NCI-H146 treated with DMSO at 0.1 percent for 48 hours (cell line): Measurements from ENCODE around the gene TBL1XR1.
"Not testable (repeated sequence)": the region's sequence is repeated elsewhere in the genome, so short reads cannot be mapped to it uniquely, and the experiment has no call there.

Experiments
- DNase-seq: peaks from one replicate; lab custom pipeline; 2025; ENCODE audit not compliant: unreplicated experiment; lab: John Stamatoyannopoulos, UW

The TBL1XR1 gene

GRCh38 chr3:177034832-177035475 is 162.3 kb downstream of the TBL1XR1 start:
- no peak for DNase-seq

GRCh38 chr3:177026505-177027277 is 170.6 kb downstream of the TBL1XR1 start:
- DNase-seq = no peak

DNA sequence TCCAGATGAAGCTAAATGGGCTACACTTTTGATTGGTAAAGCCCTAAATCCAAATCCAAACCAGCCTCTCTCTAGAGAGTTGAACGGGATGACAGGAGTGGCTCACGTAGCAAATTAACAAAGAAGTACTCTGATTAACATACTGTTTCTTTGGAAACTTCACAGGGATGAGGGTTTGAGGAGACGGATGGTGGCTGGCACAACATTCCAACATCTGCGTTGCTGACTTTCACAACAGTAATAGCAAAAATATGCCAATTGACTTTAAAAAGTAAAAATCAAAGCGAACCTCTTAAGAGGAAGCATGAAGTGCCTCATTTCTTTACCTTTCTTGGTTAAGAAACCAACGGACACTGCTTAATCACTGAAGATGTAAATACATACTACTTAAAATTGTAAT is 181.4 kb downstream of the TBL1XR1 start:
- DNase-seq = no peak

- DNase-seq = no peak
These were observed 183.5 kb downstream of the TBL1XR1 start for GRCh38 chr3:177013681-177014280.

DNA sequence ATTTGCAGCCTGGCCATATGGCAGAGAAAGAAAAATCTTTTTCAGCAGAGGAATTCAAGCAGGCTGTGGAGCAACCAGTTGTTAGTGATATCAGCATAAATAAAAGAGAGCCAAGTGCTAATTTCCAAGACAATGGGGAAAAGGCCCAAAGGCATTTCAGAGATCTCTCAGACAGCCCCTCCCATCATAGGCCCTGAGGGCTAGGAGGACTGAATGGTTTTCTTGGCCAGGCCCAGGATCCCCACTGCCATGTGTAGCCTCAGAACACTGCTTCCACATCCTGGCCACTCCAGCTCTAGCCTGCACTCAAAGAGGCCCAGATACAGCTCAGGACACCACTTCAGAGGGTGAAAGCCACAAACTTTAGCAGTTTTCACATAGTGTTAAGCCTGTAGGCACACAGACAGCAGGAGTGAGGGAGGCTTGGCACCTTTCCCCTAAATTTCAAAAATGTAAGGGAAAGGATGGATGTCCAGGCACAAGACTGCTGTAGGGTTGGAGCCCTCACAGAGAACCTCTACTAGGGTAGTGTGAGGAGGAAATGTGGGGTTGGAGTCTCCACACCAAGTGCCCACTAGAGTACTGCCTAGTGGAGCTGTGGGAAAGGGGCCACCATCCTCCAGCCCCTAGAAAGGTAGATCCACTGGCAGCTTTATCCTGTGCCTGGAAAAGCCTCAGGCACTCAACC is 191.4 kb downstream of the TBL1XR1 start:
- DNase-seq = no peak

DNA sequence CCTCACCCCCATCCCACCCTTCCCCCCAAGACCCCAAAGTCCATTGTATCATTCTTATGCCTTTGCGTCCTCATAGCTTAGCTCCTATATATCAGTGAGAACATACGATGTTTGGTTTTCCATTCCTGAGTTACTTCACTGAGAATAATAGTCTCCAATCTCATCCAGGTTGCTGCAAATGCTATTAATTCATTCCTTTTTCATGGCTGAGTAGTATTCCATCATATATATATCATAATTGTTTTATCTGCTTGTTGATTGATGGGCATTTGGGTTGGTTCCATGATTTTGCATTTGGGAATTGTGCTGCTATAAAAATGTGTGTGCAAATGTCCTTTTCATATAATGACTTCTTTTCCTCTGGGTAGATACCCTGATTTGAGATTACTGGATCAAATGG is 197.1 kb downstream of the TBL1XR1 start:
- DNase-seq = not testable (repeated sequence)

DNA sequence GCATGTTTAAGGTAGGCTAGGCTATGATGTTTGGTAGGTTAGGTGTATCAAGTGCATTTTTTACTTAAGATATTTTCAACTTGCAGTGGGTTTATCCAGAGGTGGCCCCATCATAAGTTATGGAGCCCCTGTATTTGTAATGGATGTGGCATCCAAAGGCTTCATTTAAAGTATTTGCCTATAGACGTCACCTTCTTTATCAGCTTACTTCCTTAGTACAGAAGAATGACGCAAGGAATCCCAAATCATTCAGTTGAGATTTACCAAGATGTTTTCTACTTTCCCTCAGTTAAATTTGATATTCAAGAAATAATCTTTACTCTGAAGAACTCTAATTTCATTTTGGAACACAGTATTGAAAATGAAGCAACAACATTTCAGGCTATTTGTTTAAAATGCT is 201.3 kb downstream of the TBL1XR1 start:
- no peak for DNase-seq

DNA sequence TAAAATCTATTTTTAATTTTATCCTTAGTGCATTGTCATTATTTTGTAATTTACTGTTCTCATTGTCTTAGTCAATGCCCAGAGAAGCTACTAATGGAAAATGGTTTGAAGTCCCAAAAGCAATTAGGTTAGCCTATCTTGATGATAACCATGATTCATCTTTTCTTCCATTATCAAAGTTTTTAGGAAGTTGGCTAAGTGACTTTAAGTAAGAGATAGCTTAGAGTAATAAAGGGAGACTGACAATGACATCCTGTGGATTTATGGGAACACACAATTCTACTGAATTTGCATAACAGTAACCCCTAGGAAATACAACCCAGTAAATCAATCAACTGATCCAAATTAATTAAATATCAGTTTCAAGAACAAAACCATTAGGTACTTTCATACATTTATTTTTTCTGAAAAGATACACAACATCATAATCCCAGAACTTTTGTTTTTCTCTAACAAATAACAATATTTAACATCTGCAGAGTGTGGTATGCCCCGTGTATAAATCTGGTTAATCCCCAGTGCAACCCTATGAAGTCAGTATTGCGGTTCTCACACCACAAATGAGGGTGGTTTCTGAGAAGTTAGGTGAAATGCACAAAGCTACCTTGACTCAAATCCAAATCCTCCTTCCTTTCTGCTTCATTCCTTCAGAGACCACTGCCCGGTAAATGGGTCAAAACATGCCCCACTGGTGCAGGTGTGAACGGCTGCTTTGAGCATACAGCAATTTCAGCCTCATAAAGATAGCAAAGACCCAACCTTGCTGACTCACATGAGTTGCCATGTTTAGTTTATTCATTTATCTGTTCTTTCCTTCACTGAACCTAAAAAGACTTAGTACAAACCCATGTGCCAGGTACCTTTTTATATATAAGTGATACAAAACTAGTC is 202.1 kb downstream of the TBL1XR1 start:
- DNase-seq = no peak

DNA sequence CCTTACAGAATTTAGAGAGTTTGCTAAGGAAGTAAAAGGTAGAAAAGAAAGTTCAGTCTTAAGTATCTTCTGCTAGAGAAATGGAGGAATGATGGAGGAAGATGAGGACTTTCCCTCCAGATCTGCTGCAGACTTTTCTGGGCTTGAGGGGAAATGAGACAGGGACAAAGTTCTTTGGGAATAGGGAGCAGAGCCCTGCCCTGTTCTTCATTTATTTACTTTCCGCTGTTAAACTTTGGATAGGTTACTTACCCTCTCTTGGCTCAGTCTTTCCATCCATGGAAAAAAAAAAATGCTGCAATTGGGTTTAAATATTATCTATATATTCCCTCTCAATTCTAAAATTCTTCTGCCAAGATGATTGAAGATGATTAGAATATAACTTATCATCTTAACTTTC is 202.9 kb downstream of the TBL1XR1 start:
- DNase-seq = no peak

DNA sequence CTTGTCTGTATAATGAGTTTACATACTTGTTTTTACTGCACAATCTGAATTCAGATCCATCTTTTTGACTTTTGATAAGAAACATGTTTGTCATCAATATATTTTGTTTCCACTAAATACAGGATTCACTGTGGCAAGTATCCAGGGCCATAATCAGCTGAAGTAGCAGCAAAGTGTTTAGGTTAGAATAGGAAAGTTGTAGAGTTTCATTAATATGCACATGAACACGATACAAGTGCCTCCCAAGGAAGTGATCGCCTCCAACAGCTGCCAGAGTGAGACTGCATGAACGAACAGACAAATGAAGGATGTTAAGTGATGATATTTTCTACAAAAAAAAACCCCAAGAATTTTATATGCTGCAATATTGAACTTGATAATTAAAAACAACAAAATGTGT is 204.3 kb downstream of the TBL1XR1 start:
- no peak for DNase-seq

DNA sequence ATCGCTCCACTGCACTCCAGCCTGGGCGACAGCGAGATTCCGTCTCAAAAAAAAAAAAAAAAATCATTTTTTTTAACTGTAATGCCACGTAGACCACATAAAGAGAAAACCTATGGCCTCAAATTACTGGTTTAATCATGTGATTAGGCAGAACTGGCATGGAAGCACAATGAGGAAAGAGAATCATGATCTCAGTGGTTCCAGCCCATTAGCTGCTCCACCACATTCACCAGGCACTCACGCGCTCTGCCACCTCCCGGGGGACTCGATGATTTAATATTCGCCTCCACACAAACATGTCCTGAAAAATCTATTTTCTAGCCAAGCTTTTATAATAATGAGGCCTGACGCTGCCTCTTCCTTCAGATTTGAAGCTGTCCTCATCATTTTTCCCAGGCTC is 204.7 kb downstream of the TBL1XR1 start:
- no peak for DNase-seq

- DNase-seq = no peak
These were observed 208.5 kb downstream of the TBL1XR1 start for GRCh38 chr3:176988795-176989194.

DNA sequence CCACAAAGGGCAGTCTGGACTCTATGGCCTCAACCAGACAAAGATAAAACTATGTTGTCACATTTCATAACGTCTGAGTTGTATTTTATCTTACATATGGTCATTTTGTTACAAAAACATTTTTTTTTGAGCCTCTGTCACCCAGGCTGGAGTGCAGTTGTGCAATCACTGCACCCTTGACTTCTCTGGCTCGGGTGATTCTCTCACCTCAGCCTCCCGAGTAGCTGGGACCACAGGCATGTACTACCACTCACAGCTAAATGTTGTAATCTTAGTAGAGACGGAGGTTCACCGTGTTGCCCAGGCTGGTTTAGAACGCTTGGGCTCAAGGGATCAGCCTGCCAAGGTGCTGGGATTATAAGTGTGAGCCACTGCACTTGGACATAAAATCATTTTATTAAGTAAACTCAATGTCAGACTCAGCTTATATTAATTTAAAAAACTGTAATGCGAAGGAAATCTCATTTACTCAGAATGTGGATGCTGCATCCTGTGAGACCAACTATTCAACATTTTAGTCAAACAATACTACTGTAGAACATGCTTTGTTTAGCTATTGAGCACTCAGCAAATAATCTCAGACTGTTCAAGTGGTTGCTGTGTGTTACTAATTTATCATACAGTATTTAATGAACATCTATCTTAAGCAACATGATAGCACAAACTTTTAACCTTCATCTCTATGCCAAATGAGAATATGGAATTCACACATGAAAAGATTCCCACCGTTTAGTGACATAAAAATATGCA is 209.2 kb downstream of the TBL1XR1 start:
- DNase-seq = no peak

GRCh38 chr3:176978441-176978840 is 218.8 kb downstream of the TBL1XR1 start:
- no peak for DNase-seq

DNA sequence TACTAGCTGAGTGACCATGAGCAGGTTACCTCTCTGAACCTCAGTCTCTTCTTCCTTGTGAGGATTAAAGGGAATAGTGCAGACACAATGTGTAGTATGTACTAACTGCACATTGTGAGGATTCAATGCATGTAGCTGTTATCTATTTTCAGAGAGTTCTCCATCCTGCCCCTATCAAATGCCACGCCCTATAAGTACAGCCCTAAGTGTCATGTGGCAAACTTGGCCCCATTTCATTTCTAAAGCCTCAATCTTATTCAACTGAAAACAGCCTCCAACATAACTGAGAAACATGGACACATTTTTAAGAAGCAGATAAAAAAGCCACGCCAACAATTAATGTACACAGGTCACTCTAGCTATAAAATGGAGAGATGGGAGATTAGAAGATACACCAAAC is 220.0 kb downstream of the TBL1XR1 start:
- DNase-seq = no peak

DNA sequence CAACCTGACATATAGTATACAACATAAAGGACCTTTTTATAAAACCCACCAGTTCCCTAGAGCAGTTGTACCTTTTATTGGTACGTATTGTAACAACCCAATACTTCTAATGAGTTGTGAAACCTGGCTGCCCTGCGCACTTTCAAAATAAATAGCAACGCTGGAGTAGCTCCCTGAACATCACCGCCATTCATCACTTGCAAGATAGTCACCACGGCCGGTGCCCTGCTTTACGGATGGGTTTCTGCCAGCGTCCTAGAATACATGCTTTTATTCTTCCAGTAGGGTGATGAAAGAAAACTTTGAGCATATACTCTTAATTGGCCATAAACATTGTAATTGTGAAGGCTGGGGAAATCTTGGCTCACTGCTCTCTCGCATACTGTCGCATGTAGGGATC is 220.7 kb downstream of the TBL1XR1 start:
- no peak for DNase-seq

- DNase-seq = no peak
These were observed 223.0 kb downstream of the TBL1XR1 start for GRCh38 chr3:176974279-176974678.

- no peak for DNase-seq
These were observed 225.6 kb downstream of the TBL1XR1 start for GRCh38 chr3:176971613-176972174.

- DNase-seq = no peak
These were observed 226.5 kb downstream of the TBL1XR1 start for GRCh38 chr3:176970770-176971169.

DNA sequence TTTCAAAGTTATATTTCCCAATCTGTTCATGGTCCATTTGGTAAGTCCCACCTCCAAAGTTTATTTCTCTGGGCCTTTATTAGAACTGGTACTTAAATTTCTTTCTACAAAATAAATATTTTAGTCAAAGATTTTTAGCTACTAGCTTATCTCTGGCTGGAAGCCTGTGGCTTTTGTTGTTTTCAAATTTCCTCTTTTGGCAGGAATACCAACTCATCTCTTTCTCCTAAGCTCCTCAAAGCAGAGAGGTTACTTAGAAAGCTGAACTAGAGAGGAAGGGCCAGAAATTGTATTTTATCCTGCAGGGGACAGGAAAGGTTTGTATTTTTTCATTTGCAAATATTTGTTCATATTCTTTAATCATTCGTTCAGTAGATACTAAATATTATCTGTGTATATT is 227.8 kb downstream of the TBL1XR1 start:
- no peak for DNase-seq
